Mammary epithelial cell (primary cell): ENCODE data around the gene MRPS24.

Experiments used
- EZH2 ChIP-seq: IDR thresholded peaks from 2 replicates; pipeline ENCODE4 v1.6.1; 2012; ENCODE audit warnings: low read length, inconsistent platforms, borderline replicate concordance
- TF ChIP-seq, protein P1 (sequence below), 2 donors: IDR thresholded peaks in 1 of 2; conservative IDR thresholded peaks in 1 of 2; 2 replicates each; pipeline ENCODE4 v1.5.1; 2011 to 2012; ENCODE audit warnings: inconsistent platforms in 2 of 2, low read length in 2 of 2, mild to moderate bottlenecking in 2 of 2, control low read depth in 1 of 2, low read depth in 1 of 2; ENCODE audit not compliant: insufficient read depth in 1 of 2; ENCODE audit errors: extremely low read depth in 1 of 2

DNA sequence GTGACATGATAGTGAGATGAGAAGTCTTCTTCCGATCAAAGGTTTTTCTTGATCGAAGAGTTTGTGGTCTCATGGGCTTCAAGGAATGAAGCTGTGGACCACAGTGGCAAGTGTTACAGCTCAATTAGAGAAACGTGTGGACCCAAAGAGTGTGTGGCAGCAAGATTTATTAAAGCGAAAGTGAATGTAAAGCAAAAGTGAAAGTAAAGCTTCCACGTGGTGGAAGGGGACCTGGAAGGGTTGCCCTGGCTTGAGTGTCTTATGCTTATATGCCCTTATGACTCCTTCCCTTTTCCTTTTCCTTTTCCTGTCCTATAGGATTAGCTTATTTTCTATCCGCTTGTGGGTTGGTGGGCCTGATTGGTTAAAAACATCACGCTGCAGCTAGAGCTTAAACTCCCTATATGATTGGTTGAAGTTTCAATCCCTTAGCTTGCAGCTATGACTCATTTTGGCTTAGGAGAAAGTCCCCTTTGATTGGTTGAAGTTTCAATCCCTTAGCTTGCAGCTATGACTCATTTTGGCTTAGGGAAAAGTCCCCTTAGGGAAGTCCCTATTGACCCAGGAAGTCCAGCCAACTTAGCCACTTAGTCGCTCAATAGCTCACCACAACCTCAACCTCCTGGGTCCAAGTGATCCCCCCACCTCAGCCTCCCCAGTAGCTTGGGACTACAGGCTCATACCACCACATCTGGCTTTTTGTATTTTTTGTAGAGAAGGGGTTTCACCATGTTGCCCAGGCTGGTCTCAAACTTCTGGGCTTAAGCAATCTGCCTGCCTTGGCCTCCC is 34.7 kb downstream of the MRPS24 start:
- TF ChIP-seq, protein P1, sequence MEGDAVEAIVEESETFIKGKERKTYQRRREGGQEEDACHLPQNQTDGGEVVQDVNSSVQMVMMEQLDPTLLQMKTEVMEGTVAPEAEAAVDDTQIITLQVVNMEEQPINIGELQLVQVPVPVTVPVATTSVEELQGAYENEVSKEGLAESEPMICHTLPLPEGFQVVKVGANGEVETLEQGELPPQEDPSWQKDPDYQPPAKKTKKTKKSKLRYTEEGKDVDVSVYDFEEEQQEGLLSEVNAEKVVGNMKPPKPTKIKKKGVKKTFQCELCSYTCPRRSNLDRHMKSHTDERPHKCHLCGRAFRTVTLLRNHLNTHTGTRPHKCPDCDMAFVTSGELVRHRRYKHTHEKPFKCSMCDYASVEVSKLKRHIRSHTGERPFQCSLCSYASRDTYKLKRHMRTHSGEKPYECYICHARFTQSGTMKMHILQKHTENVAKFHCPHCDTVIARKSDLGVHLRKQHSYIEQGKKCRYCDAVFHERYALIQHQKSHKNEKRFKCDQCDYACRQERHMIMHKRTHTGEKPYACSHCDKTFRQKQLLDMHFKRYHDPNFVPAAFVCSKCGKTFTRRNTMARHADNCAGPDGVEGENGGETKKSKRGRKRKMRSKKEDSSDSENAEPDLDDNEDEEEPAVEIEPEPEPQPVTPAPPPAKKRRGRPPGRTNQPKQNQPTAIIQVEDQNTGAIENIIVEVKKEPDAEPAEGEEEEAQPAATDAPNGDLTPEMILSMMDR (conservative IDR thresholded peaks at IDR 0.05 in 1 of 2, IDR thresholded peaks at IDR 0.05 in 1 of 2; ENCODE audit: extremely low read depth in 1 of 2, insufficient read depth in 1 of 2, low read depth in 1 of 2, low read length in 2 of 2) = no peak
- no peak for TF ChIP-seq EZH2
